CD4-positive, alpha-beta T cell treated with Interleukin-21 for 1 hour (primary cell): ENCODE results near the gene FGF16.
"Not testable (repeated sequence)": the region's sequence is repeated elsewhere in the genome, so short reads cannot be mapped to it uniquely, and the experiment has no call there.

ENCODE experiments used
- DNase-seq: peaks from one replicate; pipeline ENCODE4 v3.0.0-alpha.2; 2020

Gene FGF16

GRCh38 chrX:77446908-77447652 lies at the start of gene FGF16:
FGF16 (plus strand) TSS chrX:77447389; CDS start chrX:77447675, 286 bp downstream.
- no peak for DNase-seq

GRCh38 chrX:77398330-77398954 lies 48.7 kb upstream of the FGF16 start:
- DNase-seq = no peak

- no peak for DNase-seq
Measured at GRCh38 chrX:77404419-77404818, 42.8 kb upstream of the FGF16 start.

GRCh38 chrX:77407821-77408220 lies 39.4 kb upstream of the FGF16 start:
- not testable (repeated sequence) for DNase-seq

- no peak for DNase-seq
Measured at GRCh38 chrX:77412631-77413030, 34.6 kb upstream of the FGF16 start.

- no peak for DNase-seq
Measured at GRCh38 chrX:77415161-77415560, 32.0 kb upstream of the FGF16 start.

GRCh38 chrX:77415882-77416281 lies 31.3 kb upstream of the FGF16 start:
- DNase-seq = no peak

- DNase-seq = no peak
Measured at GRCh38 chrX:77422891-77423648, 24.1 kb upstream of the FGF16 start.

GRCh38 chrX:77426811-77427210 lies 20.4 kb upstream of the FGF16 start:
- no peak for DNase-seq

- no peak for DNase-seq
Measured at GRCh38 chrX:77427611-77428010, 19.6 kb upstream of the FGF16 start.

GRCh38 chrX:77428551-77428950 lies 18.6 kb upstream of the FGF16 start:
- no peak for DNase-seq

GRCh38 chrX:77431227-77431626 lies 16.0 kb upstream of the FGF16 start:
- DNase-seq = no peak

- DNase-seq = no peak
Measured at GRCh38 chrX:77433001-77433400, 14.2 kb upstream of the FGF16 start.

GRCh38 chrX:77434962-77435361 lies 12.2 kb upstream of the FGF16 start:
- DNase-seq = no peak

- DNase-seq = no peak
Measured at GRCh38 chrX:77436271-77436670, 10.9 kb upstream of the FGF16 start.

- DNase-seq = no peak
Measured at GRCh38 chrX:77436682-77437081, 10.5 kb upstream of the FGF16 start.

GRCh38 chrX:77440330-77440729 lies 6.9 kb upstream of the FGF16 start:
- no peak for DNase-seq

- DNase-seq = no peak
Measured at GRCh38 chrX:77441033-77441432, 6.2 kb upstream of the FGF16 start.

- DNase-seq = no peak
Measured at GRCh38 chrX:77441479-77441878, 5.7 kb upstream of the FGF16 start.

- DNase-seq = no peak
Measured at GRCh38 chrX:77442728-77443127, 4.5 kb upstream of the FGF16 start.

- DNase-seq = no peak
Measured at GRCh38 chrX:77444075-77444474, 3.1 kb upstream of the FGF16 start.

GRCh38 chrX:77444545-77444944 lies 2.6 kb upstream of the FGF16 start:
- DNase-seq = no peak

GRCh38 chrX:77446029-77446585 lies 1.1 kb upstream of the FGF16 start:
- DNase-seq = no peak
